ENCODE measurements around the gene CYREN.
"Not testable (repeated sequence)": the region's sequence is repeated elsewhere in the genome, so short reads cannot be mapped to it uniquely, and the experiment has no call there.

CYREN gene

GRCh38 chr7:135184254-135184841, 13.8 kb upstream of the CYREN start:
- Histone ChIP-seq H3K36me3 (ENCODE audit: control insufficient read depth, insufficient read depth, low read length, severe bottlenecking) (peaks cover 95% of the 10 kb centered on the region), H3K9me3 (ENCODE audit: control insufficient read depth, low read length) (peaks cover 52% of the 10 kb centered on the region), H3K27me3 (replicated peaks; ENCODE audit: control insufficient read depth, insufficient read depth, low read length) (no peaks in the 10 kb centered on the region), H3K4me3 (ENCODE audit: low read length) (no peak overlapping the region), H3K4me1 (ENCODE audit: control insufficient read depth, insufficient read depth, low read length) (peaks cover 4% of the 10 kb centered on the region), H3K9ac (ENCODE audit: low read length) (no peak overlapping the region)
- no peak for DNase-seq (ENCODE audit: low read depth)

DNA sequence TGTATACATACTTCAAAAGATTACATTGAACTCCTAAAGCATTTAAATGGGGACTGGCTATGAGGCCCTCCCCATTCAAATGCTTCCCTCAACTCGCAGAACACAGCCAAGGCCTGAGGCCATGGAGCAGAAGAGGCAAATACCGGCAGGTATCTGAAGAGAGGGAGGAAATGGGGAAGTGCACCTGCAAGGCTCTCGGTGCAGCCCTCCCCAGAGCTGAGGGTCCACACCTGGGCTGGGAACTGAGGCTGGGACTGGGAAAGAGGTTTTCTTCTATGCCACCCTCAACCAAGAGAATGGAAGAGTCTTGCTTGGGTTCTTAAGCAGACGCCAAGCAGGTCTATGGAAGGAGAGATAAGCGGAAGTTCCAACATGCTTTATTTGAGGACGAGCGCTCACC, 13.0 kb upstream of the CYREN start:
- H3K4me3 ChIP-seq (ENCODE audit: low read length), result no peak overlapping the region
- peaks cover 59% of the 10 kb centered on the region for H3K9me3 ChIP-seq (ENCODE audit: control insufficient read depth, low read length)
- no peak for DNase-seq (ENCODE audit: low read depth)
- H3K4me1 ChIP-seq (ENCODE audit: control insufficient read depth, insufficient read depth, low read length), result no peaks in the 10 kb centered on the region
- no peak overlapping the region for H3K9ac ChIP-seq (ENCODE audit: low read length)
- no peaks in the 10 kb centered on the region for H3K27me3 ChIP-seq (replicated peaks; ENCODE audit: control insufficient read depth, insufficient read depth, low read length)
- peaks cover 90% of the 10 kb centered on the region for H3K36me3 ChIP-seq (ENCODE audit: control insufficient read depth, insufficient read depth, low read length, severe bottlenecking)

DNA sequence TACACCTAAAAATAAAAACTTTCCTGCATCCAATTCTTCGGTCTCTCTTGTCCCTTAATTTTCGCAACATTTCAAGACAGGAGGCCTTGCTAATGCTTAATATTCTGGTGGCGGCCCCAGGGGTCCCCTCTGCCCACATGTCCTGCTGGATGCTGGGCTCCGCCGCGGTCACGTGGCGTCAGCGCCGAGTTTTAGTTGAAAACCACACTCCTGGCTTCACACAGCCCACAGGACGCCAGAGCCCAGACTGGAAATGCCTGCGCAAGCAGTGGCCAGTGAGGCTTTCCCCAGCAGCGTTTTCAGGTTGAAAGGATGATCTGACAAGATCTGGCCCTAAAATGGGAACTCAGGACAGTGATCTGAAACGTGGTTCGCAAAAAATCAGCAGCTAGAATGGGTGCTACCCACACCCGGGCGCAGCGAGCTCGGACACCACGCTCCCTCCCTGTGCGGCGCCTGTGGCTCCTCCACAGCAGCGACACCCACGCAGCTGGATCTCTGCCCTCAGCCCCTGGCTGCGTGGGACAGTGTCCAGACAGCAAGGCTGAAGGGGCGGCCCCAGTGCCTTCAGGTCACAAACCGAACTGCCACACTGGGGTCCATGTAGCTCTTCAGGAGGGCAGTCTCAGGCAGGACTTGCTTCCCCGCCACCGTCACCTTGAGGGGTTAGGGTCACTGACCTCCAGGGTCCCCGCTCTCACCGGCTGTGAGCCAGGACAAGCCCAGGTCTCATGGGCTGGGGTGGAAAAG, 11.6 kb upstream of the CYREN start:
- Histone ChIP-seq H3K9me3 (ENCODE audit: control insufficient read depth, low read length) (peaks cover 59% of the 10 kb centered on the region), H3K4me3 (ENCODE audit: low read length) (peak overlapping the region; percentile 62), H3K27me3 (replicated peaks; ENCODE audit: control insufficient read depth, insufficient read depth, low read length) (no peaks in the 10 kb centered on the region), H3K4me1 (ENCODE audit: control insufficient read depth, insufficient read depth, low read length) (no peaks in the 10 kb centered on the region), H3K36me3 (ENCODE audit: control insufficient read depth, insufficient read depth, low read length, severe bottlenecking) (peaks cover 76% of the 10 kb centered on the region), H3K9ac (ENCODE audit: low read length) (no peak overlapping the region)
- no peak for DNase-seq (ENCODE audit: low read depth)

DNA sequence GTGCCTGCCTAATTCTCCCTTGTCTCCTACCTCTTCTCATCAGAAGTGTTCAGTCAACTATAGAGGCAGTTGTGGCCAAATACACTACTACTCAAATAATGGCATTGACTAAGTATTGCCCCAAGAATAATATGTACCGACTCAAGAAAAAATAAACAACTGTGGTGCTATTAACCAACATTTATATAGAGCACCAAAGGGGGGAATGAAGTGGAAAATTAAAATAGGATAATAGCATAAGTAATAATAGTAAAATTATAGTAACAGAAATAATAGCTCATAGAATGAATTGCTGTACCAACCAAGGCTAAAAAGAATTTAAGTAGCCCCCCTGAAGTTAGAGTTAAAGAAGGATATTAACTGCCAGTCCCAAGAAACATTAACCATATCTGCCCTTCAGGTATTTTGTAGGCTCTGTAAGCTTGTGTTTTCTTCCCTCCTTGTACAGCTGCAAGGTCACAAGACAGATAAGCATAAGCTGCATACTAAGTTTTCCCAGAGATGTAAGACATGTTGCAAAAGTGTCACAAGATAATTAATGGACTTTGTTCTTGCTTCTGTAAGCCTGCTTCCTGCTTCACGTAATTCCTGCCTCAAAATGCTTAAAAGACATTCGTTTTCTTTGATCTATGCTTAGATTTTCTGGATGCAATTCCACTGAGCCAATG, 10.9 kb upstream of the CYREN start:
- H3K9me3 ChIP-seq (ENCODE audit: control insufficient read depth, low read length), result peaks cover 59% of the 10 kb centered on the region
- no peaks in the 10 kb centered on the region for H3K27me3 ChIP-seq (replicated peaks; ENCODE audit: control insufficient read depth, insufficient read depth, low read length)
- peaks cover 69% of the 10 kb centered on the region for H3K36me3 ChIP-seq (ENCODE audit: control insufficient read depth, insufficient read depth, low read length, severe bottlenecking)
- peak; percentile 19 for DNase-seq (ENCODE audit: low read depth)
- peak overlapping the region; percentile 62 for H3K4me3 ChIP-seq (ENCODE audit: low read length)
- H3K9ac ChIP-seq (ENCODE audit: low read length), result no peak overlapping the region
- H3K4me1 ChIP-seq (ENCODE audit: control insufficient read depth, insufficient read depth, low read length), result no peaks in the 10 kb centered on the region

- no peak for DNase-seq (ENCODE audit: low read depth)
- H3K4me1 ChIP-seq (ENCODE audit: control insufficient read depth, insufficient read depth, low read length), result no peaks in the 10 kb centered on the region
- H3K36me3 ChIP-seq (ENCODE audit: control insufficient read depth, insufficient read depth, low read length, severe bottlenecking), result peaks cover 56% of the 10 kb centered on the region
- no peak overlapping the region for H3K9ac ChIP-seq (ENCODE audit: low read length)
- H3K9me3 ChIP-seq (ENCODE audit: control insufficient read depth, low read length), result peaks cover 59% of the 10 kb centered on the region
- no peaks in the 10 kb centered on the region for H3K27me3 ChIP-seq (replicated peaks; ENCODE audit: control insufficient read depth, insufficient read depth, low read length)
- peak overlapping the region; percentile 39 for H3K4me3 ChIP-seq (ENCODE audit: low read length)
Observed at GRCh38 chr7:135180122-135180521, 9.6 kb upstream of the CYREN start.

- peak overlapping the region; percentile 39 for H3K4me3 ChIP-seq (ENCODE audit: low read length)
- H3K9me3 ChIP-seq (ENCODE audit: control insufficient read depth, low read length), result peaks cover 58% of the 10 kb centered on the region
- no peaks in the 10 kb centered on the region for H3K27me3 ChIP-seq (replicated peaks; ENCODE audit: control insufficient read depth, insufficient read depth, low read length)
- H3K9ac ChIP-seq (ENCODE audit: low read length), result no peak overlapping the region
- H3K36me3 ChIP-seq (ENCODE audit: control insufficient read depth, insufficient read depth, low read length, severe bottlenecking), result peaks cover 51% of the 10 kb centered on the region
- no peaks in the 10 kb centered on the region for H3K4me1 ChIP-seq (ENCODE audit: control insufficient read depth, insufficient read depth, low read length)
- no peak for DNase-seq (ENCODE audit: low read depth)
Observed at GRCh38 chr7:135179321-135179925, 8.9 kb upstream of the CYREN start.

GRCh38 chr7:135178364-135178763, 7.9 kb upstream of the CYREN start:
- no peak overlapping the region for H3K4me3 ChIP-seq (ENCODE audit: low read length)
- no peaks in the 10 kb centered on the region for H3K27me3 ChIP-seq (replicated peaks; ENCODE audit: control insufficient read depth, insufficient read depth, low read length)
- no peak for DNase-seq (ENCODE audit: low read depth)
- H3K4me1 ChIP-seq (ENCODE audit: control insufficient read depth, insufficient read depth, low read length), result no peaks in the 10 kb centered on the region
- H3K9me3 ChIP-seq (ENCODE audit: control insufficient read depth, low read length), result peaks cover 48% of the 10 kb centered on the region
- H3K36me3 ChIP-seq (ENCODE audit: control insufficient read depth, insufficient read depth, low read length, severe bottlenecking), result peaks cover 40% of the 10 kb centered on the region
- H3K9ac ChIP-seq (ENCODE audit: low read length), result no peak overlapping the region

- Histone ChIP-seq H3K4me1 (ENCODE audit: control insufficient read depth, insufficient read depth, low read length) (no peaks in the 10 kb centered on the region), H3K36me3 (ENCODE audit: control insufficient read depth, insufficient read depth, low read length, severe bottlenecking) (peaks cover 28% of the 10 kb centered on the region), H3K4me3 (ENCODE audit: low read length) (no peak overlapping the region), H3K9ac (ENCODE audit: low read length) (no peak overlapping the region), H3K27me3 (replicated peaks; ENCODE audit: control insufficient read depth, insufficient read depth, low read length) (no peaks in the 10 kb centered on the region), H3K9me3 (ENCODE audit: control insufficient read depth, low read length) (peaks cover 36% of the 10 kb centered on the region)
- DNase-seq (ENCODE audit: low read depth), result no peak
Observed at GRCh38 chr7:135177028-135177696, 6.7 kb upstream of the CYREN start.

DNA sequence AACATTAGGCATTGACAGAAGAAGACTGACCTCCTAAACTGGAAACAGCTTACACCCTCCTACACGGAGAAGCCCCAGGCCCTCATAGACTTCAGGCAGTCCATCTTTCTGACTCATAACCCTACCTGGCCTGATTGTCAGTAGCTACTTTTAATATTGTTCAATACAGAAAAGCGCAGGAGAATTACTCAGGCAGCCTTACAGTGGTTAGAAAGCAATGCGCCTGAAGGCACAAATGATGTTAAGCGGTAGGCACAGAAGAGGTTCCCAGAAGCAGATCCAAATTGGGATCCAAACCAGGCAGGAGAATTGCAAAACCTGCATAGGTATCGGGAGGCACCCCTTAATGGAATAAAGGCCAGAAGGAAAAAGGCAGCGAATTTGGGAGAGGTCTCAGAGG, 5.4 kb upstream of the CYREN start:
- no peak overlapping the region for H3K9ac ChIP-seq (ENCODE audit: low read length)
- H3K9me3 ChIP-seq (ENCODE audit: control insufficient read depth, low read length), result peaks cover 23% of the 10 kb centered on the region
- peaks cover 5% of the 10 kb centered on the region for H3K4me1 ChIP-seq (ENCODE audit: control insufficient read depth, insufficient read depth, low read length)
- no peak for DNase-seq (ENCODE audit: low read depth)
- H3K4me3 ChIP-seq (ENCODE audit: low read length), result no peak overlapping the region
- H3K36me3 ChIP-seq (ENCODE audit: control insufficient read depth, insufficient read depth, low read length, severe bottlenecking), result peaks cover 16% of the 10 kb centered on the region
- no peaks in the 10 kb centered on the region for H3K27me3 ChIP-seq (replicated peaks; ENCODE audit: control insufficient read depth, insufficient read depth, low read length)

DNA sequence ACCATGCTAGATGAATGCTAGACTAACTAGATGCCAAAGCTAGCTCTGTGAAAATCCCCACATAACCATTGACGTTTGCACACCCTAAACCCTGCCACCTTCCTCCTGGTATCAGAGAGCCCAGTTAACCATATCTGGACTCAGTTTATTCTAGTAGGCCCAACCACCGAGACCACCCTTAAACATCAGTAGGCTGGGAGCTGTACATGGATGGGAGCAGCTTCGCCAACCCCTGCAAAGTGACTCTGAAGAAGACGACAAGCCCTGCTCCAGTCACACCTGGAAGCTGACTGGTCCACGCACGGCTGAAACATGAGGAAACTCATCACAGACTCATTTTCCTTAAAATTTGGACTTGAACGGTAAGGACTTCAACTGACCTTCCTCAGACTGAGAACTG, 4.4 kb upstream of the CYREN start:
- H3K36me3 ChIP-seq (ENCODE audit: control insufficient read depth, insufficient read depth, low read length, severe bottlenecking), result peaks cover 7% of the 10 kb centered on the region
- DNase-seq (ENCODE audit: low read depth), result no peak
- H3K27me3 ChIP-seq (replicated peaks; ENCODE audit: control insufficient read depth, insufficient read depth, low read length), result no peaks in the 10 kb centered on the region
- H3K4me3 ChIP-seq (ENCODE audit: low read length), result no peak overlapping the region
- H3K9ac ChIP-seq (ENCODE audit: low read length), result no peak overlapping the region
- peaks cover 14% of the 10 kb centered on the region for H3K9me3 ChIP-seq (ENCODE audit: control insufficient read depth, low read length)
- H3K4me1 ChIP-seq (ENCODE audit: control insufficient read depth, insufficient read depth, low read length), result peaks cover 6% of the 10 kb centered on the region

- H3K27me3 ChIP-seq (replicated peaks; ENCODE audit: control insufficient read depth, insufficient read depth, low read length); H3K4me3 ChIP-seq (ENCODE audit: low read length); H3K36me3 ChIP-seq (ENCODE audit: control insufficient read depth, insufficient read depth, low read length, severe bottlenecking); H3K9me3 ChIP-seq (ENCODE audit: control insufficient read depth, low read length); H3K9ac ChIP-seq (ENCODE audit: low read length); DNase-seq (ENCODE audit: low read depth): not testable (repeated sequence)
- H3K4me1 ChIP-seq (ENCODE audit: control insufficient read depth, insufficient read depth, low read length), result peaks cover 14% of the 10 kb centered on the region
Observed at GRCh38 chr7:135173916-135174315, 3.4 kb upstream of the CYREN start.
